HCEC 1CT (cell line): ENCODE data around the gene NUP153.
A peak's percentile ranks its signal among the peaks of the same experiment; 100 is the strongest.
"Not testable (repeated sequence)": the region's sequence is repeated elsewhere in the genome, so short reads cannot be mapped to it uniquely, and the experiment has no call there.

Source experiments
- DNase-seq: peaks from one replicate; pipeline ENCODE4 v3.0.0-alpha.2; 2017

Gene NUP153

GRCh38 chr6:17706580-17707370 lies at the start of gene NUP153:
Gene NUP153, minus strand, starts transcription at chr6:17706925. Its CDS starts 538 bp downstream, at chr6:17706387.
- DNase-seq = peak; percentile 95

GRCh38 chr6:17754254-17754653 lies 47.5 kb upstream of the NUP153 start:
- no peak for DNase-seq

GRCh38 chr6:17745324-17745723 lies 38.6 kb upstream of the NUP153 start:
- not testable (repeated sequence) for DNase-seq

GRCh38 chr6:17744757-17745308 lies 38.1 kb upstream of the NUP153 start:
- not testable (repeated sequence) for DNase-seq

GRCh38 chr6:17744019-17744756 lies 37.5 kb upstream of the NUP153 start:
- DNase-seq = no peak

GRCh38 chr6:17741507-17741906 lies 34.8 kb upstream of the NUP153 start:
- no peak for DNase-seq

GRCh38 chr6:17740559-17741220 lies 34.0 kb upstream of the NUP153 start:
- DNase-seq = no peak

- no peak for DNase-seq
Measured at GRCh38 chr6:17737704-17738252, 31.1 kb upstream of the NUP153 start.

GRCh38 chr6:17735311-17735710 lies 28.6 kb upstream of the NUP153 start:
- not testable (repeated sequence) for DNase-seq

GRCh38 chr6:17730078-17730704 lies 23.5 kb upstream of the NUP153 start:
- DNase-seq = no peak

GRCh38 chr6:17729223-17730077 lies 22.7 kb upstream of the NUP153 start:
- peak; percentile 45 for DNase-seq

- no peak for DNase-seq
Measured at GRCh38 chr6:17728551-17729222, 22.0 kb upstream of the NUP153 start.

- peak; percentile 49 for DNase-seq
Measured at GRCh38 chr6:17725083-17725482, 18.4 kb upstream of the NUP153 start.

GRCh38 chr6:17724341-17724740 lies 17.6 kb upstream of the NUP153 start:
- DNase-seq = peak; percentile 70

- DNase-seq = no peak
Measured at GRCh38 chr6:17721671-17722070, 14.9 kb upstream of the NUP153 start.

- no peak for DNase-seq
Measured at GRCh38 chr6:17719323-17720041, 12.8 kb upstream of the NUP153 start.

GRCh38 chr6:17716221-17716620 lies 9.5 kb upstream of the NUP153 start:
- DNase-seq = no peak

GRCh38 chr6:17714879-17715851 lies 8.4 kb upstream of the NUP153 start:
- peak; percentile 93 for DNase-seq

- DNase-seq = no peak
Measured at GRCh38 chr6:17714177-17714576, 7.5 kb upstream of the NUP153 start.
